ENCODE results near the gene ANKRD39.

ANKRD39 gene

GRCh38 chr2:96860065-96861029 is 2.5 kb upstream of the ANKRD39 start:
- no peak overlapping the region for H3K4me3 ChIP-seq (ENCODE audit: low read depth, low read length)
- no peak for DNase-seq (ENCODE audit: low read depth)

GRCh38 chr2:96859681-96860064 is 1.9 kb upstream of the ANKRD39 start:
- H3K4me3 ChIP-seq (ENCODE audit: low read depth, low read length), result no peak overlapping the region
- no peak for DNase-seq (ENCODE audit: low read depth)

- no peak for DNase-seq (ENCODE audit: low read depth)
- H3K4me3 ChIP-seq (ENCODE audit: low read depth, low read length), result no peak overlapping the region
Measured at GRCh38 chr2:96859099-96859649, 1.4 kb upstream of the ANKRD39 start.

GRCh38 chr2:96856776-96857666 is 795 bp downstream of the ANKRD39 start:
- H3K4me3 ChIP-seq (ENCODE audit: low read depth, low read length), result peak overlapping the region; percentile 83
- DNase-seq (ENCODE audit: low read depth), result no peak

GRCh38 chr2:96853321-96853720 is 4.5 kb downstream of the ANKRD39 start:
- DNase-seq (ENCODE audit: low read depth), result no peak

GRCh38 chr2:96852667-96853066 is 5.1 kb downstream of the ANKRD39 start:
- no peak for DNase-seq (ENCODE audit: low read depth)

More at GRCh38 chr2:96853321-96853720, 4.5 kb downstream of the ANKRD39 start:
- no peak overlapping the region for H3K4me3 ChIP-seq (ENCODE audit: low read depth, low read length)

GRCh38 chr2:96848264-96848663 is 9.6 kb downstream of the ANKRD39 start:
- no peak for DNase-seq (ENCODE audit: low read depth)
- no peak overlapping the region for H3K4me3 ChIP-seq (ENCODE audit: low read depth, low read length)

More at GRCh38 chr2:96852667-96853066, 5.1 kb downstream of the ANKRD39 start:
- no peak overlapping the region for H3K4me3 ChIP-seq (ENCODE audit: low read depth, low read length)

GRCh38 chr2:96847586-96847985 is 10.2 kb downstream of the ANKRD39 start:
- DNase-seq (ENCODE audit: low read depth), result no peak
- H3K4me3 ChIP-seq (ENCODE audit: low read depth, low read length), result no peak overlapping the region

GRCh38 chr2:96846825-96847224 is 11.0 kb downstream of the ANKRD39 start:
- no peak overlapping the region for H3K4me3 ChIP-seq (ENCODE audit: low read depth, low read length)
- DNase-seq (ENCODE audit: low read depth), result no peak

- DNase-seq (ENCODE audit: low read depth), result no peak
- H3K4me3 ChIP-seq (ENCODE audit: low read depth, low read length), result no peak overlapping the region
Measured at GRCh38 chr2:96844405-96844808, 13.4 kb downstream of the ANKRD39 start.

GRCh38 chr2:96843538-96844268 is 14.1 kb downstream of the ANKRD39 start, which contains the start of gene ANKRD23:
TSS of gene ANKRD23 (minus strand) at chr2:96844021. CDS start at chr2:96843992, 29 bp downstream.
- no peak for DNase-seq (ENCODE audit: low read depth)
- H3K4me3 ChIP-seq (ENCODE audit: low read depth, low read length), result no peak within 1 kb of the TSS

- no peak overlapping the region for H3K4me3 ChIP-seq (ENCODE audit: low read depth, low read length)
- no peak for DNase-seq (ENCODE audit: low read depth)
Measured at GRCh38 chr2:96842600-96842999, 15.2 kb downstream of the ANKRD39 start.

GRCh38 chr2:96841701-96842495 is 15.9 kb downstream of the ANKRD39 start:
- no peak overlapping the region for H3K4me3 ChIP-seq (ENCODE audit: low read depth, low read length)
- DNase-seq (ENCODE audit: low read depth), result no peak

GRCh38 chr2:96839875-96840850 is 17.7 kb downstream of the ANKRD39 start:
- no peak for DNase-seq (ENCODE audit: low read depth)
- no peak overlapping the region for H3K4me3 ChIP-seq (ENCODE audit: low read depth, low read length)

- DNase-seq (ENCODE audit: low read depth), result no peak
- no peak overlapping the region for H3K4me3 ChIP-seq (ENCODE audit: low read depth, low read length)
Measured at GRCh38 chr2:96839293-96839874, 18.4 kb downstream of the ANKRD39 start.

GRCh38 chr2:96838345-96839292 is 19.2 kb downstream of the ANKRD39 start:
- no peak overlapping the region for H3K4me3 ChIP-seq (ENCODE audit: low read depth, low read length)
- no peak for DNase-seq (ENCODE audit: low read depth)
